ENCODE data around the gene GFER.
A peak's percentile ranks its signal among the peaks of the same experiment; 100 is the strongest.

The GFER gene

GRCh38 chr16:2034696-2035430 is 50.9 kb downstream of the GFER start:
- no peak overlapping the region for H3K9ac ChIP-seq (ENCODE audit: low read length)
- peaks cover 3% of the 10 kb centered on the region for H3K36me3 ChIP-seq (ENCODE audit: control insufficient read depth, insufficient read depth, low read length)
- no peaks in the 10 kb centered on the region for H3K27me3 ChIP-seq (ENCODE audit: control insufficient read depth, insufficient read depth, low read length)
- peaks cover 40% of the 10 kb centered on the region for H3K4me1 ChIP-seq (ENCODE audit: control insufficient read depth, insufficient read depth, low read length)
- H3K27ac ChIP-seq (ENCODE audit: low read depth, low read length) = peak overlapping the region; percentile 78
- peak overlapping the region; percentile 14 for H3K4me3 ChIP-seq (ENCODE audit: low read length)

- peaks cover 3% of the 10 kb centered on the region for H3K36me3 ChIP-seq (ENCODE audit: control insufficient read depth, insufficient read depth, low read length)
- H3K4me1 ChIP-seq (ENCODE audit: control insufficient read depth, insufficient read depth, low read length) = peaks cover 40% of the 10 kb centered on the region
- H3K9ac ChIP-seq (ENCODE audit: low read length) = no peak overlapping the region
- peak overlapping the region; percentile 19 for H3K4me3 ChIP-seq (ENCODE audit: low read length)
- H3K27ac ChIP-seq (ENCODE audit: low read depth, low read length) = peak overlapping the region; percentile 78
- H3K27me3 ChIP-seq (ENCODE audit: control insufficient read depth, insufficient read depth, low read length) = no peaks in the 10 kb centered on the region
Observed at GRCh38 chr16:2035431-2036199, 51.6 kb downstream of the GFER start.

GRCh38 chr16:2036200-2036966 is 52.4 kb downstream of the GFER start:
- peak overlapping the region; percentile 78 for H3K27ac ChIP-seq (ENCODE audit: low read depth, low read length)
- peaks cover 40% of the 10 kb centered on the region for H3K4me1 ChIP-seq (ENCODE audit: control insufficient read depth, insufficient read depth, low read length)
- no peak overlapping the region for H3K4me3 ChIP-seq (ENCODE audit: low read length)

GRCh38 chr16:2037115-2037514 is 53.1 kb downstream of the GFER start:
- Histone ChIP-seq H3K4me3 (ENCODE audit: low read length) (no peak overlapping the region), H3K27me3 (ENCODE audit: control insufficient read depth, insufficient read depth, low read length) (no peaks in the 10 kb centered on the region), H3K9ac (ENCODE audit: low read length) (no peak overlapping the region), H3K27ac (ENCODE audit: low read depth, low read length) (no peak overlapping the region), H3K36me3 (ENCODE audit: control insufficient read depth, insufficient read depth, low read length) (peaks cover 3% of the 10 kb centered on the region), H3K4me1 (ENCODE audit: control insufficient read depth, insufficient read depth, low read length) (peaks cover 40% of the 10 kb centered on the region)

More at GRCh38 chr16:2036200-2036966, 52.4 kb downstream of the GFER start:
- H3K36me3 ChIP-seq (ENCODE audit: control insufficient read depth, insufficient read depth, low read length) = peaks cover 3% of the 10 kb centered on the region
- H3K27me3 ChIP-seq (ENCODE audit: control insufficient read depth, insufficient read depth, low read length) = no peaks in the 10 kb centered on the region
- no peak overlapping the region for H3K9ac ChIP-seq (ENCODE audit: low read length)

Data from rectal smooth muscle tissue (tissue), 1 donor.